SK-N-SH (cell line): ENCODE results near the gene RPAIN. TPM values are rescaled to one million over a fixed set of nuclear protein-coding genes. Genes with fewer than 3 reads are reported as not detected.

ENCODE experiments used
- CTCF ChIA-PET: fragments of 300-600, 350-600 bp; formaldehyde crosslinking; extraction: SDS; loops from one replicate; lab custom pipeline; 2021; lab: Yijun Ruan, JAX
- POLR2A ChIA-PET: fragments of 350-600 bp; sonication (Branson Sonifier 250); formaldehyde crosslinking; extraction: SDS; loops from one replicate; lab custom pipeline; 2020; ENCODE audit warnings: antibody characterized with exemption, inconsistent platforms; lab: Yijun Ruan, JAX
- DNase-seq: peaks from one replicate; pipeline ENCODE4 v3.0.0; 2012
- H2AFZ ChIP-seq: fragments of 200-600 bp; sonication (generic); 2 replicates; pipeline ENCODE4 v1.8.1; 2016; ENCODE audit warnings: antibody characterized with exemption, mild to moderate bottlenecking, low read depth
- H3F3A ChIP-seq: fragments of 200-600 bp; sonication (generic); replicated peaks from 2 replicates; pipeline ENCODE3; 2016; ENCODE audit warnings: antibody characterized with exemption, mild to moderate bottlenecking; ENCODE audit not compliant: insufficient read depth
- H3K27ac ChIP-seq, 2 experiments: fragments of 200-500 bp in 1 of 2; fragments of 200-600 bp in 1 of 2; sonication (Bioruptor generic) in 1 of 2; sonication (generic), shearing (Covaris generic) in 1 of 2; 2 replicates each; pipeline versions ENCODE4 v1.5.1 to v1.6.1; 2014 to 2016; ENCODE audit warnings: low read depth in 2 of 2, inconsistent platforms in 1 of 2, low read length in 1 of 2, mild to moderate bottlenecking in 1 of 2, mixed read lengths in 1 of 2
- H3K27me3 ChIP-seq: fragments of 200-600 bp; sonication (generic), shearing (Covaris generic); 2 replicates; pipeline ENCODE4 v1.6.1; 2016; ENCODE audit warnings: mixed run types; ENCODE audit not compliant: insufficient read depth
- H3K36me3 ChIP-seq, 2 experiments: fragments of 200-500 bp in 1 of 2; fragments of 200-600 bp in 1 of 2; sonication (Bioruptor generic) in 1 of 2; sonication (generic) in 1 of 2; replicated peaks in 1 of 2; 2 replicates each; pipeline versions ENCODE3 to v1.5.1; 2014 to 2016; ENCODE audit warnings: low read length in 1 of 2, mild to moderate bottlenecking in 1 of 2; ENCODE audit not compliant: insufficient read depth in 2 of 2, control insufficient read depth in 1 of 2
- H3K4me1 ChIP-seq, 2 experiments: fragments of 200-500 bp in 1 of 2; fragments of 200-600 bp in 1 of 2; sonication (Bioruptor generic) in 1 of 2; sonication (generic), shearing (Covaris generic) in 1 of 2; 2 replicates each; pipeline versions ENCODE4 v1.5.1 to v1.6.1; 2014 to 2016; ENCODE audit warnings: low read depth in 1 of 2, low read length in 1 of 2, mixed run types in 1 of 2; ENCODE audit not compliant: insufficient read depth in 2 of 2, control insufficient read depth in 1 of 2
- H3K4me2 ChIP-seq: fragments of 200-600 bp; sonication (generic), shearing (Covaris generic); 2 replicates; pipeline ENCODE4 v1.6.1; 2017; ENCODE audit warnings: mixed run types
- H3K4me3 ChIP-seq, 2 experiments: fragments of 200-500 bp in 1 of 2; fragments of 200-600 bp in 1 of 2; sonication (Bioruptor generic) in 1 of 2; sonication (generic), shearing (Covaris generic) in 1 of 2; 2 replicates each; pipeline versions ENCODE4 v1.5.1 to v1.8.1; 2014 to 2016; ENCODE audit warnings: low read depth in 2 of 2, inconsistent platforms in 1 of 2, low read length in 1 of 2, mild to moderate bottlenecking in 1 of 2, mixed read lengths in 1 of 2, moderate library complexity in 1 of 2
- H3K79me2 ChIP-seq: fragments of 200-600 bp; sonication (generic); 2 replicates; pipeline ENCODE4 v1.8.1; 2017; ENCODE audit warnings: mild to moderate bottlenecking; ENCODE audit not compliant: insufficient read depth
- H3K9ac ChIP-seq: fragments of 200-600 bp; sonication (generic); 2 replicates; pipeline ENCODE4 v1.6.1; 2017; ENCODE audit warnings: mixed run types
- H3K9me2 ChIP-seq: fragments of 200-600 bp; sonication (generic); 2 replicates; pipeline ENCODE4 v1.6.1; 2017; ENCODE audit warnings: mixed run types
- H3K9me3 ChIP-seq: fragments of 200-600 bp; sonication (generic); 2 replicates; pipeline ENCODE4 v1.6.1; 2017; ENCODE audit warnings: mixed run types, mild to moderate bottlenecking, moderate library complexity
- H4K20me1 ChIP-seq: fragments of 200-600 bp; sonication (generic); 2 replicates; pipeline ENCODE4 v1.6.1; 2017; ENCODE audit warnings: mild to moderate bottlenecking, mixed run types; ENCODE audit not compliant: insufficient read depth
- CHD2 ChIP-seq: fragments of 150-350 bp; IDR thresholded peaks from 2 replicates; pipeline ENCODE4 v1.6.1; 2018; ENCODE audit warnings: low read length; ENCODE audit not compliant: partially characterized antibody
- ELF1 ChIP-seq: IDR thresholded peaks from 2 replicates; pipeline ENCODE4 v1.4.0; 2012
- EZH2phosphoT487 ChIP-seq: fragments of 200-600 bp; sonication (generic); IDR thresholded peaks from 2 replicates; pipeline ENCODE4 v1.6.1; 2017; ENCODE audit warnings: low read depth, mixed run types, mild to moderate bottlenecking, antibody characterized with exemption, moderate library complexity, borderline replicate concordance
- FOSL2 ChIP-seq: IDR thresholded peaks from 2 replicates; pipeline ENCODE4 v1.4.0; 2012; ENCODE audit warnings: low read depth, mild to moderate bottlenecking, moderate library complexity, borderline replicate concordance
- FOXJ3 ChIP-seq: sonication (generic); formaldehyde crosslinking; IDR thresholded peaks from 2 replicates; pipeline ENCODE4 v1.5.1; 2020; ENCODE audit warnings: mild to moderate bottlenecking, missing genetic modification reagents
- FOXM1 ChIP-seq: IDR thresholded peaks from 2 replicates; pipeline ENCODE4 v1.4.0; 2012; ENCODE audit warnings: low read depth, mild to moderate bottlenecking
- GABPA ChIP-seq: IDR thresholded peaks from 2 replicates; pipeline ENCODE4 v1.4.0; 2012; ENCODE audit warnings: low read depth, mild to moderate bottlenecking
- GATA2 ChIP-seq: sonication (generic); formaldehyde crosslinking; IDR thresholded peaks from 2 replicates; pipeline ENCODE4 v1.5.0; 2020; ENCODE audit warnings: mild to moderate bottlenecking, missing genetic modification reagents
- JUND ChIP-seq: IDR thresholded peaks from 2 replicates; pipeline ENCODE4 v1.4.0; 2012
- MEF2A ChIP-seq: IDR thresholded peaks from 2 replicates; pipeline ENCODE4 v1.4.0; 2012; ENCODE audit warnings: low read depth, borderline replicate concordance
- MXI1 ChIP-seq: IDR thresholded peaks from 2 replicates; pipeline ENCODE4 v1.6.1; 2012; ENCODE audit warnings: mild to moderate bottlenecking, low read depth, low read length, improper control_type of control experiment
- NRF1 ChIP-seq: IDR thresholded peaks from 2 replicates; pipeline ENCODE4 v1.6.1; 2012; ENCODE audit warnings: low read depth, mild to moderate bottlenecking, low read length
- POLR2AphosphoS5 ChIP-seq: IDR thresholded peaks from 2 replicates; pipeline ENCODE4 v1.6.1; 2012; ENCODE audit warnings: low read depth, low read length
- RAD21 ChIP-seq: IDR thresholded peaks from 2 replicates; pipeline ENCODE4 v1.6.1; 2012; ENCODE audit warnings: mild to moderate bottlenecking, low read length
- REST ChIP-seq: IDR thresholded peaks from 2 replicates; pipeline ENCODE4 v1.6.1; 2012; ENCODE audit warnings: mild to moderate bottlenecking, low read depth, low read length, moderate library complexity
- RFX5 ChIP-seq: IDR thresholded peaks from 2 replicates; pipeline ENCODE4 v1.6.1; 2012; ENCODE audit warnings: mild to moderate bottlenecking, improper control_type of control experiment, low read length
- RXRA ChIP-seq: IDR thresholded peaks from 2 replicates; pipeline ENCODE4 v1.4.0; 2012; ENCODE audit warnings: low read depth, mild to moderate bottlenecking, borderline replicate concordance
- SIN3A ChIP-seq: IDR thresholded peaks from 2 replicates; pipeline ENCODE4 v1.6.1; 2012; ENCODE audit warnings: low read depth, mild to moderate bottlenecking, low read length, moderate library complexity, borderline replicate concordance
- SMC3 ChIP-seq: IDR thresholded peaks from 2 replicates; pipeline ENCODE4 v1.6.1; 2012; ENCODE audit warnings: low read depth, low read length, improper control_type of control experiment
- YY1 ChIP-seq: IDR thresholded peaks from 2 replicates; pipeline ENCODE4 v1.4.0; 2012; ENCODE audit warnings: low read depth, mild to moderate bottlenecking
- ZBTB33 ChIP-seq: IDR thresholded peaks from 2 replicates; pipeline ENCODE4 v1.4.0; 2012; ENCODE audit warnings: low read depth, borderline replicate concordance
- WGBS: methylation state at CpG from one replicate; pipeline ENCODE4 v1.1.6; 2017; ENCODE audit warnings: low lambda C conversion rate; 5-methylcytosine and 5-hydroxymethylcytosine counted together
- polyA plus RNA-seq, 3 experiments: library from polyadenylated mRNA; depleted of rRNA; stranded (reverse); fragments of >200 nt; gene quantifications; 2 replicates each; pipeline ENCODE4 v1.2.3, GENCODE V29; 2012
- TF ChIP-seq, protein P1 (sequence below): fragments of 200-600 bp; sonication (generic); IDR thresholded peaks from 2 replicates; pipeline ENCODE4 v1.6.1; 2017; ENCODE audit warnings: antibody characterized with exemption, mild to moderate bottlenecking, moderate library complexity

The RPAIN gene
- polyA plus RNA-seq, 1 of the 3 experiments (the other 2 are of a cell fraction) = 75.5 TPM

GRCh38 chr17:5429191-5429887 lies 9.4 kb downstream of the RPAIN start (continued):
- TF ChIP-seq POLR2AphosphoS5 (no peak), RXRA (no peak), JUND (no peak), SMC3 (no peak), FOXJ3 (CRISPR knock-in tag) (no peak)

DNA sequence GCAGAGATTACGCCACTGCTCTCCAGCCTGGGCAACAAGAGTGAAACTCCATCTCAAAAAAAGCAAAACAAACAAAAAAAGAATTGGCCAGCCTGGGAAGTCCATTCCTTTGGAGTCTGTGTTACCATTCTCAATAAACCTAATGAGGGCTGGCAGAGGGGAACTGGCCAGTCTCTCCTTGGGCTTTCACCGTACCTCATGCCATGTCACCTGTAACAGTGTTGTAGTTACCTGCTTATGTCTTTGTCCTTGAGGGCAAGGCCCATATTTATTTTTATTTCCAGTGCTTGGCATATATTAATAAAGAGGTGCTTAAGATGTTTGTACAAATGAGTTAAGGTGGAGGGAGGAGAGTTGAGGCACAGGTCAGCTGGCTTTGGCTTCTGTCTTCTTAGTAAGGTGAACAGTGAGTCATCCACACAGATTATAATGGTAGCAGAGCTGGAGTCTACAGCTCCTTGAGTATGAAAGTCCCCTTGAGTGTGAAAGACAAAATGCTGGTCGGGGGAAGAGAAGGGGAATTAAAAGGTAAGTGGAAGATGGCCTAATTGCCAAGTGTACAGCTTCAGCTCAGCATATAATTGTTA lies 10.5 kb downstream of the RPAIN start:
- Histone ChIP-seq H3K79me2 (peaks cover 12% of the 10 kb centered on the region; the same call in 1 of the 2 replicates), H3K36me3 (peaks cover 73 to 80% of the 10 kb centered on the region in 2 experiments), H3F3A (peaks cover 17% of the 10 kb centered on the region), H3K4me2 (no peak overlapping the region), H2AFZ (no peak overlapping the region), H3K9me3 (no peaks in the 10 kb centered on the region), H3K27me3 (no peaks in the 10 kb centered on the region), H3K9ac (no peak overlapping the region), H3K4me3 (no peak overlapping the region), H3K4me1 (peaks cover 0 to 4% of the 10 kb centered on the region in 2 experiments; a peak in 1 of 4 replicates), H3K27ac (no peak overlapping the region), H4K20me1 (no peaks in the 10 kb centered on the region), H3K9me2 (no peaks in the 10 kb centered on the region)
- TF ChIP-seq CHD2 (no peak), FOXJ3 (CRISPR knock-in tag) (no peak), SIN3A (no peak), ELF1 (no peak), FOXM1 (no peak), MEF2A (no peak), MXI1 (no peak), FOSL2 (no peak), ZBTB33 (no peak), EZH2phosphoT487 (no peak), REST (no peak), RAD21 (no peak), GATA2 (CRISPR knock-in tag) (no peak), NRF1 (no peak), RFX5 (no peak), GABPA (no peak), YY1 (no peak), RXRA (no peak)
- TF ChIP-seq, protein P1, sequence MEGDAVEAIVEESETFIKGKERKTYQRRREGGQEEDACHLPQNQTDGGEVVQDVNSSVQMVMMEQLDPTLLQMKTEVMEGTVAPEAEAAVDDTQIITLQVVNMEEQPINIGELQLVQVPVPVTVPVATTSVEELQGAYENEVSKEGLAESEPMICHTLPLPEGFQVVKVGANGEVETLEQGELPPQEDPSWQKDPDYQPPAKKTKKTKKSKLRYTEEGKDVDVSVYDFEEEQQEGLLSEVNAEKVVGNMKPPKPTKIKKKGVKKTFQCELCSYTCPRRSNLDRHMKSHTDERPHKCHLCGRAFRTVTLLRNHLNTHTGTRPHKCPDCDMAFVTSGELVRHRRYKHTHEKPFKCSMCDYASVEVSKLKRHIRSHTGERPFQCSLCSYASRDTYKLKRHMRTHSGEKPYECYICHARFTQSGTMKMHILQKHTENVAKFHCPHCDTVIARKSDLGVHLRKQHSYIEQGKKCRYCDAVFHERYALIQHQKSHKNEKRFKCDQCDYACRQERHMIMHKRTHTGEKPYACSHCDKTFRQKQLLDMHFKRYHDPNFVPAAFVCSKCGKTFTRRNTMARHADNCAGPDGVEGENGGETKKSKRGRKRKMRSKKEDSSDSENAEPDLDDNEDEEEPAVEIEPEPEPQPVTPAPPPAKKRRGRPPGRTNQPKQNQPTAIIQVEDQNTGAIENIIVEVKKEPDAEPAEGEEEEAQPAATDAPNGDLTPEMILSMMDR = no peak
- no peak for DNase-seq
- ChIA-PET CTCF (interaction anchor here (9.4 kb wide), 1 partner anchor 8 kb away, joined by 84 read pairs; the partner anchor contains the start of gene C1QBP), POLR2A (interaction anchor here (1.4 to 2.6 kb wide), 2 partner anchors 8 to 11 kb away, joined by 5 to 7 read pairs; partner anchors contain the start of genes C1QBP, NUP88 and RPAIN)
- WGBS = 100% methylated on average over 3 of the region's 3 CpGs
